GM12892 (cell line): ENCODE results near the gene CITED2.

Experiments
- DNase-seq: peaks from one replicate; pipeline ENCODE4 v3.0.0; 2011; ENCODE audit not compliant: insufficient read length
- FAIRE-seq: peaks from 2 replicates; lab custom pipeline; 2011; peaks lifted over from hg19 to GRCh38; lab: Jason Lieb, UNC
- POLR2A ChIP-seq: IDR thresholded peaks from 2 replicates; pipeline ENCODE4 v1.6.1; 2011; ENCODE audit warnings: low read depth, low read length, control low read depth
- POLR2AphosphoS5 ChIP-seq: IDR thresholded peaks from 2 replicates; pipeline ENCODE4 v1.6.1; 2011; ENCODE audit warnings: low read depth, low read length, control low read depth
- TAF1 ChIP-seq: IDR thresholded peaks from 2 replicates; pipeline ENCODE4 v1.6.1; 2011; ENCODE audit warnings: low read depth, mild to moderate bottlenecking, control low read depth, low read length, borderline replicate concordance

The CITED2 gene

DNA sequence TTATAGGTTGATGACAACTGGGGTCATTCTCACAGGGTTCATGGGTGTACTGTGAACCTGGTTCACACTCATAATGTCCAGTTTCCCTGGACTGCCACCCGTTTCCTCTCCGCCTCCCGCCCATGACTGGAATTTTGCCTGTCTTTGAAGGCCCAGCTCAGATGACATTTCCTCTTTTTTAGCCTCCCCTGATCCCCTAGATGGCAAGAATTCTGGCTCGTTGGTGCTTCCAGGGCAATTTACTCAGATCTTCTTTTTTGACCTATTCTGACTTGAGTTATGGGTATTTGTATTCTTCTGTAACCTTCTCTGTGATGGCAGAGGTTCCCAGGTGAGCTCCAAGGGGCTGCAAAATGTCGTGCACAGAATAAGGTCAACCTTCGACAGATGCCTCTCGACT is 5.7 kb upstream of the CITED2 start:
- no peak for TF ChIP-seq TAF1
- no peak for TF ChIP-seq POLR2A
- no peak for TF ChIP-seq POLR2AphosphoS5

GRCh38 chr6:139378882-139379341 is 4.5 kb upstream of the CITED2 start:
- TF ChIP-seq TAF1 (no peak), POLR2AphosphoS5 (no peak), POLR2A (no peak)
- DNase-seq (no peak), FAIRE-seq (no peak)

More for the DNA sequence above, 5.7 kb upstream of the CITED2 start:
- DNase-seq: no peak
- FAIRE-seq: no peak

DNA sequence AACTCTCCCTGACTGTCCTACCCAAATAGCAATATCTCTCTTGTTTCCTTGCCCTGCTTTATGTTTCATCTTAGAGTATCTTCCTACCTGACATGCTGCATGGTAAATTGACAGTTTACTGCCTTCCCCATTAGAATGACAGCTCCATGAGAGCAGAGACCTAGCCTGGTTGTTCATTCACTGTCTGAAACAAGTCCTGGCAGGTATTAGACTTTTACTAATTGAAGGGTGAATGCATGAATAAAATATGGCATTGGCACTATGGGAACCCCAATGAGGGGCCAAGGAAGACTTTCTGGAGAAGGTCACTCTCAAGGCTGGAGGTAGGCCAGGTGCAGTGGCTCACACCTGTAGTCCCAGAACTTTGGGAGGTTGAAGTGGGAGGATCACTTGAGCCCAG is 3.8 kb upstream of the CITED2 start:
- DNase-seq: no peak
- no peak for FAIRE-seq
- TF ChIP-seq POLR2A (no peak), POLR2AphosphoS5 (no peak), TAF1 (no peak)

DNA sequence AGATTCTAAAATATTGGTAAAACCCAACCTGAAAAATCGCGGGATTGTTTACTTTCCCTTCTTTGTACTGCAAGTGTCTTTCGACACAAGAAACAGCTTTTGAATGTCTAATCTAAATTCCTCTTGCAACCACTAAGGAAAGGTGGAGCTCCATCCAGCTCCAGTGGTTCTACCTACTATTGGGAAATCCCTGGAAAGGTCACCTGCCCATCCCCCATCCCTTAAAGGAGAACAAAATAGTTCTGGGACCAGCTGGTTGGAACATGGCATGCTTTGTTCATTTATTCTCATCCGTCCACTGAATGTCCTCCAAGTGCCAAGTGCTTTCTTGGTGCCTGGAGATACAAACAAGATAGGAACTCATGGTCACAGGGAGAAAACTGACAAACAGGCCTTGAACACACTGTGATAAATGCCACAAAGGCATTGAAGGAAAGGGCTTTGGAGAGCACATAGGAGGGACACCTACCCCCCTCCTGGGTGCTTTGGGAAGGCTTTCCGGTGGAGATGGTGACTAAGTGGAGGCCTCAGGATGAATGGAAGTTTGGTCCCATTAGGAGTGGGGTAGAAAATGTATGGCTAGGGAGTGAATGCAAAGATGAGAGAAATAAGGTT is 2.3 kb upstream of the CITED2 start:
- no peak for FAIRE-seq
- no peak for DNase-seq
- TF ChIP-seq TAF1 (no peak), POLR2A (no peak), POLR2AphosphoS5 (no peak)

DNA sequence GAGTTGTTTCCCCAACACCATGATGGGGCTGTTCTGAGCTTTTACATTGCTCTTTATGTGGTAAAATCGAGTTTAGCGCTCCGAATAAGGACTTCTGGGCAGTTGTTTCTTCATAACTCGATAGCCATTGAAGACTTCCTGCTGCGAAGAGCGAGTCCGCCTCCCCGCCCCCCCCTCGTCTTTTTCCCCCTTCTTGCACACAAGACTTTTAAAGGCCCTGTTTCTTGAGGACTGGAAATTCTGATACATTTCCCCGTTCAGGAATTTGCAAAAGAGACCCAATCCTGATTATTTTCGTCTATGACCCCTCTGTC is 1.5 kb upstream of the CITED2 start:
- DNase-seq: no peak
- no peak for FAIRE-seq
- TF ChIP-seq TAF1: no peak
- no peak for TF ChIP-seq POLR2A
- no peak for TF ChIP-seq POLR2AphosphoS5

DNA sequence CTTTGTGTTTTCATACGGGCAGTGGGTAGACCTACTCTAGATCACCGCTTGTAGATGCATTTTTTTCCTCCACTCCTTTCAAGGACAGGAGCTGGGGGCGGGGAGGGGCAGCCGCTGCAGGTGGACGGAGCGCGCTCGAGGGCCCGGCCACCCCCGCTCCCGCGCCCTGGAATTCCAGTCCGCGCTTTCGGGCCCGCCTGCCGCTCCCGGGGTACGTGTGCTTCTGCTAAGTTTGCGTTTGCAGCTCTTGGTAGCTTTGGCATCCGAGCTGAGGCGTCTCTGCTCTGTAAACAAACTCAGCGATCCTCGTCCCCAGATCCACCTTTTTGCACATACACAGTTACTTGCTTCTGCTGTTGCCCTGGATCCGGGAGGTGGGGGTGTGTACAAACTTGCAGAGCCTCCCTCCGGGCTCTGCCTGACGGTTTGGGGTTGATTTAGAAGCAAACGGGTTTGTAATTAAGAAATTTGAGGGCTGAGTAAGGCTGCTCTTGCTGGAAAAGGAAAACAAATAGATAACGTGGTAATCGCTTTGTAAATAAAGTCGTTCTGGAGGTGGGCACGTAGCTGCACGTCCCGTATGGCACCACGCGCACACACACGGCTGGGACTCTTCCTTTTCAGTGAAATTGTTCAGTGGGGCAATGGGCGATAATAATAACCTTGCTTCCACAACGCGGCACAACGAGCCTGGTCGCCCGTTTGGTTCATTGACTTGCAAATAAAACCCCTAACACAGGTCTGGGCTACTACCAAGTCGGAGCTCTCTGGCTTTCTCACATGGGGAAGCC is 973 bp upstream of the CITED2 start:
- TF ChIP-seq POLR2AphosphoS5 (0 out of 2 replicates have a peak, but pooled peaks have one; percentile 36), POLR2A (no peak), TAF1 (peak; percentile 68; the same call in 1 of the 2 replicates)
- FAIRE-seq: peak; percentile 85
- DNase-seq: peak; percentile 42

DNA sequence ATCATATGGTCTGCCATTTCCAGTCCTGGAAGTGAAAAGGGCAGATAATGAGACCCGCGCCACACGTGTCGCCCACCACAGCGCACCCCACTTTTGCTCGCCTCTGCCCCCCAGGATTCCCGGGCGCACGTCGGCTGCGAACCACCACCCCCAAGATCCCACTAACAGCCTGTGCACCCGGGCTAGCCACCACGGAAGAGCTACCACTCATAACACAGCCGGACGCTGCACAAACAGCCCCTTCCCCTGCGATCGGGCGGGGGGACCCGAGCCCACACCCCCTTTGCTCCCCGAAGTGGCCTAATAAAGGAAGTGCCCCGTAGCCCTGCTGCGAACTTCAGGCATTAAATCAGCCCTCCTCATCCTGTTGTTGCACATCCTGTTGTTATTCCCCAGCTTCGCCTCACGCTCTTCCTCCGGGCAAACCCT is 506 bp downstream of the CITED2 start:
- peak; percentile 70 for FAIRE-seq
- TF ChIP-seq POLR2AphosphoS5 (no peak), TAF1 (no peak), POLR2A (no peak)
- DNase-seq: no peak

- FAIRE-seq (peak; percentile 62), DNase-seq (peak; percentile 26)
- TF ChIP-seq POLR2AphosphoS5 (no peak), TAF1 (no peak), POLR2A (no peak; the same call in 1 of the 2 replicates)
Observed at GRCh38 chr6:139373154-139373927, 1.1 kb downstream of the CITED2 start.

- no peak for TF ChIP-seq POLR2A
- TF ChIP-seq TAF1: no peak
- TF ChIP-seq POLR2AphosphoS5: no peak
- no peak for DNase-seq
Observed at GRCh38 chr6:139372326-139373153, 1.9 kb downstream of the CITED2 start.

GRCh38 chr6:139371421-139372203 is 2.8 kb downstream of the CITED2 start:
- no peak for DNase-seq
- peak; percentile 30 for FAIRE-seq
- TF ChIP-seq TAF1 (no peak), POLR2AphosphoS5 (no peak), POLR2A (no peak)

More at GRCh38 chr6:139372326-139373153, 1.9 kb downstream of the CITED2 start:
- FAIRE-seq: no peak
